Progenitor cell of endocrine pancreas (in vitro differentiated cells): ENCODE measurements around the gene MTHFSD. TPM values are rescaled to one million over a fixed set of nuclear protein-coding genes. Genes with fewer than 3 reads are reported as not detected.

Experiments
- DNase-seq: peaks from one replicate; pipeline ENCODE4 v3.0.0; 2021; ENCODE audit warnings: low spot score; ENCODE audit not compliant: unreplicated experiment
- H3K27ac Mint-ChIP-seq: 2 replicates; pipeline ENCODE4 v1.8.0; 2021; ENCODE audit warnings: mild to moderate bottlenecking, moderate library complexity, mixed read lengths
- H3K27me3 Mint-ChIP-seq: 2 replicates; pipeline ENCODE4 v1.8.0; 2021; ENCODE audit warnings: mixed read lengths
- H3K36me3 Mint-ChIP-seq: 2 replicates; pipeline ENCODE4 v1.8.0; 2022; ENCODE audit warnings: mixed read lengths; ENCODE audit not compliant: insufficient read depth
- H3K4me1 Mint-ChIP-seq: 2 replicates; pipeline ENCODE4 v1.8.0; 2021; ENCODE audit warnings: low read depth, mixed read lengths
- H3K4me3 Mint-ChIP-seq: 2 replicates; pipeline ENCODE4 v1.8.0; 2021; ENCODE audit warnings: low read depth, mild to moderate bottlenecking, moderate library complexity, mixed read lengths
- H3K9me3 Mint-ChIP-seq: 2 replicates; pipeline ENCODE4 v1.8.0; 2021; ENCODE audit warnings: low read depth, mixed read lengths
- CTCF ChIP-seq: fragments of 200-600 bp; sonication (generic); IDR thresholded peaks from one replicate; pipeline ENCODE4 v1.5.0; 2021; ENCODE audit warnings: antibody characterized with exemption, mild to moderate bottlenecking; ENCODE audit not compliant: unreplicated experiment
- total RNA-seq: library from RNA; stranded (reverse); gene quantifications from 2 replicates; pipeline ENCODE4 v1.2.1, GENCODE V29; 2021

Gene MTHFSD
- total RNA-seq, 1 donor from 2014 or later, result 21.8 TPM

GRCh38 chr16:86549076-86549892 is 5.8 kb downstream of the MTHFSD start:
- Mint-ChIP-seq H3K4me3 (no peak overlapping the region), H3K9me3 (no peaks in the 10 kb centered on the region), H3K27ac (no peak overlapping the region), H3K4me1 (peaks cover 3% of the 10 kb centered on the region), H3K36me3 (peaks cover 5% of the 10 kb centered on the region), H3K27me3 (peaks cover 21% of the 10 kb centered on the region)
- no peak for TF ChIP-seq CTCF
- DNase-seq, result no peak

DNA sequence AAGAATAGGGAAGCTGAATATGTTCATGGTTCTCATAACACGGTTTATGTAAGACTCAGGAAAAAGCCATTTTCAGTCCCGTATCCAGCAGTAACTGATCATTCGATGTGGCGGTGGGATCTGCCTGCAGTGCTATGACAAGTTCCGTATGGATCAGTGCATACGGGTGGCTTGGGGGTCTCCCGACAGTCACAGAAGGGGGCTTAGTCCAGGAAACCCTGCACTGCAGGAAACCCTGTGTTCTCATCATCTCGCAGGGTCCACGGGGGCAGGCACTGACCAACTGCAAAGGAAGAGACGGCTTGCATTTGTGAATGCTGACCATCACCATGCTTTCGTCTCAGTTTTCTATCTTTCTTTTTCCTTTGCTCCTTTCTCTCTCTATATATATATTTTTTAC is 7.7 kb downstream of the MTHFSD start:
- no peaks in the 10 kb centered on the region for H3K4me1 Mint-ChIP-seq
- H3K9me3 Mint-ChIP-seq, result no peaks in the 10 kb centered on the region
- H3K27me3 Mint-ChIP-seq, result peaks cover 18% of the 10 kb centered on the region
- H3K4me3 Mint-ChIP-seq, result no peak overlapping the region
- H3K27ac Mint-ChIP-seq, result no peak overlapping the region
- TF ChIP-seq CTCF, result no peak
- DNase-seq, result no peak
- H3K36me3 Mint-ChIP-seq, result peaks cover 5% of the 10 kb centered on the region

DNA sequence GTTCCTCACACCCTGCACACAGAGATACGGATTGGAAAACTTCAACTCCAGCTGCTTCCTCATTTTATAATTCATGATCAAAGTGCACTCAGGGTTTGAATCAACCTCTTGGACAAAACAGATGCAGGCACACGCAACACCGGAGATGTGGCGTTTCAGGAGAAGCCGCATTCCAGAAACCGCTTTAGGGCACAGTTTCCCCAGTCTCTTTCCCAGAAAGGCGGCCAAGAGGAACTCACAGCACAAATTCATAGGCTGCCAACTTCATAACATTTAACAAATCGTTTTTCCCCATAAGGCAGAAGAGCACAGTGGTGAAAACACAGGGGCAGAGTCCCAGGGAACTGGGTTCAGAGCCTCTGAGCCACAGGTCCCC is 8.4 kb downstream of the MTHFSD start:
- Mint-ChIP-seq H3K4me1 (no peaks in the 10 kb centered on the region), H3K9me3 (no peaks in the 10 kb centered on the region), H3K27me3 (peaks cover 15% of the 10 kb centered on the region), H3K4me3 (no peak overlapping the region), H3K36me3 (peaks cover 5% of the 10 kb centered on the region), H3K27ac (no peak overlapping the region)
- no peak for TF ChIP-seq CTCF
- no peak for DNase-seq

DNA sequence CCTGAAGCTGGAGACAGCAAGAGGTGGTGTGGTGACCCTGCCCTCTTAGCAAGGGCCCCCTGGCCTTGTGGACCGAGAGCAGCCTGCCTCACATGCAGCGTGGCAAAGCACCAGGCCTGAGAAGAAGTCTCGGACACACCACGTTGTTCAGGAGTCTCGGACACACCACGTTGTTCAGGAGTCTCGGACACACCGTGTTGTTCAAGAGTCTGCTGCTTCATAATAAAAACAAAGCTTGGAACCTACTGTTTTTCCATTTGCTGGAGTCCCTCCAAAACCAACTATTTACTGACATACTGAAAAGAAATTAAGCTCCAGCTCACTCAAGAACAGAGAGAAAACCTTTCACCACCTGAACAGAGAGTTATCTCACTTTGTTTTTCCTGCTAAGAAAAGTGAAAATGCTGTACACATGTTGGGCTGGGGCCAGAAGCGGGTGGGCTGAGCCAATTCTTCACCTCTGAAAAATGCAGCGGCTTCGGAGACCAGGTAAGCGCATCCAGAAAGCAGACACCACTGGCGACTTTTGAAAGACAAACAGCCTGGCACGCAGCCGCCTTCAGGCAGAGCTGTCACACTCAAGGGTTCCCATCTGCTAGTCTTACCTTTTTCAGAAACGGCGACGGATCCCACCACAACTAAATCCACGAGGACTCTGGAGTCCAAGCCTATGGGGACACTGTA is 8.9 kb downstream of the MTHFSD start:
- Mint-ChIP-seq H3K9me3 (no peaks in the 10 kb centered on the region), H3K27me3 (peaks cover 11% of the 10 kb centered on the region), H3K36me3 (peaks cover 5% of the 10 kb centered on the region), H3K27ac (no peak overlapping the region), H3K4me1 (no peaks in the 10 kb centered on the region), H3K4me3 (no peak overlapping the region)
- TF ChIP-seq CTCF, result no peak
- no peak for DNase-seq

DNA sequence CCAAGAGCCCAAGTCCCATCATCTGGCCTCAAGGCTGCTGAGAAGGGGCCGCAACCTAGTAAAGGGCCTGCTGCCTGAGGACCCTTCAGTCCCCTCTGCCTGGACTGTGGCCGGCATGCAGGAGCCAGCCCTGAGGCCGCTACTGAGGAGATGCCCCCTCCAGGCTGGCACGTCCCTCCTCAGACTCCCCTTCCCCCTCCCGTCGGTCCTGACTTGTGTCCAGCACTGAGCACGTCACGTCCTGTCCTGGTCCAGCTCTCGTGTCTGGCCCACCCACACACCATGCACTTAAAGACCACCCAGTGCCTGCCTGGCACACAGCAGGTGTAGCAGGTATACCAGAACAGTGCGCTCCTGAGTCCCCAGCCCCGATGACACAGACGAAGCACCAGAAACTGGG is 9.6 kb downstream of the MTHFSD start:
- H3K9me3 Mint-ChIP-seq, result no peaks in the 10 kb centered on the region
- peaks cover 11% of the 10 kb centered on the region for H3K27me3 Mint-ChIP-seq
- no peak for DNase-seq
- no peaks in the 10 kb centered on the region for H3K4me1 Mint-ChIP-seq
- no peak overlapping the region for H3K4me3 Mint-ChIP-seq
- TF ChIP-seq CTCF, result no peak
- no peak overlapping the region for H3K27ac Mint-ChIP-seq
- H3K36me3 Mint-ChIP-seq, result peaks cover 5% of the 10 kb centered on the region
